HepG2 (cell line): ENCODE measurements around the gene PLXNA4. TPM values are rescaled to one million over a fixed set of nuclear protein-coding genes. Genes with fewer than 3 reads are reported as not detected.

ENCODE experiments used
- ELF4 ChIP-seq: sonication (generic); formaldehyde crosslinking; IDR thresholded peaks from 2 replicates; pipeline ENCODE4 v1.5.0; 2020; ENCODE audit warnings: missing genetic modification reagents, mild to moderate bottlenecking, moderate library complexity, borderline replicate concordance
- FOXK1 ChIP-seq: sonication (generic); formaldehyde crosslinking; IDR thresholded peaks from 2 replicates; pipeline ENCODE4 v1.4.0; 2020; ENCODE audit warnings: low read depth, missing genetic modification reagents, borderline replicate concordance
- HDAC2 ChIP-seq: sonication (generic); formaldehyde crosslinking; IDR thresholded peaks from 2 replicates; pipeline ENCODE4 v1.4.0; 2020; ENCODE audit warnings: missing genetic modification reagents
- IKZF1 ChIP-seq: fragments of 450-650 bp; IDR thresholded peaks from 2 replicates; pipeline ENCODE4 v1.7.1; 2016
- KDM6A ChIP-seq: IDR thresholded peaks from 2 replicates; pipeline ENCODE4 v1.6.1; 2016; ENCODE audit warnings: low read depth
- SMAD1 ChIP-seq: sonication (generic); formaldehyde crosslinking; IDR thresholded peaks from 2 replicates; pipeline ENCODE4 v1.4.0; 2020; ENCODE audit warnings: missing genetic modification reagents, low read depth, mild to moderate bottlenecking, borderline replicate concordance
- SRY ChIP-seq: sonication (generic); formaldehyde crosslinking; IDR thresholded peaks from 2 replicates; pipeline ENCODE4 v1.8.0; 2022; ENCODE audit warnings: mild to moderate bottlenecking, missing genetic modification reagents
- STAT5B ChIP-seq: sonication (generic); formaldehyde crosslinking; IDR thresholded peaks from 2 replicates; pipeline ENCODE4 v1.4.0; 2020; ENCODE audit warnings: missing genetic modification reagents
- TCF12 ChIP-seq, 2 experiments: fragments of 450-650 bp in 1 of 2; sonication (generic) in 1 of 2; formaldehyde crosslinking in 1 of 2; IDR thresholded peaks; 2 replicates each; pipeline versions ENCODE4 v1.6.1 to v1.8.0; 2017 to 2022; ENCODE audit warnings: antibody characterized with exemption in 1 of 2, mild to moderate bottlenecking in 1 of 2, missing genetic modification reagents in 1 of 2, moderate library complexity in 1 of 2
- ZBTB38 ChIP-seq: sonication (generic); formaldehyde crosslinking; IDR thresholded peaks from 2 replicates; pipeline ENCODE4 v1.5.1; 2020; ENCODE audit warnings: mild to moderate bottlenecking, missing genetic modification reagents
- ZNF563 ChIP-seq: sonication (generic); formaldehyde crosslinking; IDR thresholded peaks from 2 replicates; pipeline ENCODE4 v1.8.0; 2022; ENCODE audit warnings: mild to moderate bottlenecking, moderate library complexity, missing genetic modification reagents
- ZNF577 ChIP-seq: sonication (generic); formaldehyde crosslinking; IDR thresholded peaks from 2 replicates; pipeline ENCODE4 v1.4.0; 2020; ENCODE audit warnings: mild to moderate bottlenecking, low read depth, missing genetic modification reagents, borderline replicate concordance
- ZNF747 ChIP-seq: sonication (generic); formaldehyde crosslinking; IDR thresholded peaks from 2 replicates; pipeline ENCODE4 v1.8.1; 2023; ENCODE audit warnings: missing genetic modification reagents, mild to moderate bottlenecking, borderline replicate concordance
- polyA plus RNA-seq, 8 experiments: library from polyadenylated mRNA; depleted of rRNA in 3 of 8; stranded (reverse) in 7 of 8; unstranded in 1 of 8; fragments of >200 nt; fragmentation: Illumina TruSeq in 4 of 8; extraction: Trizol in 4 of 8; gene quantifications; 2 replicates each; pipeline versions ENCODE4 v1.2.1 to v1.2.3, GENCODE V29; 2011 to 2016; ENCODE audit warnings: low read depth in 4 of 8, missing spikeins in 1 of 8, mixed read lengths in 1 of 8; ENCODE audit not compliant: insufficient read depth in 1 of 8
- total RNA-seq, 5 experiments: library from RNA; depleted of rRNA; stranded (reverse); fragments of >200 nt; fragmentation: Illumina TruSeq; extraction: Trizol; gene quantifications; 2 replicates each; pipeline ENCODE4 v1.2.3, GENCODE V29; 2016; ENCODE audit warnings: low read depth in 1 of 5
- TF ChIP-seq, protein P1 (sequence below): sonication (generic); formaldehyde crosslinking; IDR thresholded peaks from 2 replicates; pipeline ENCODE4 v1.4.0; 2020; ENCODE audit warnings: mild to moderate bottlenecking, missing genetic modification reagents
- TF ChIP-seq, protein P2 (sequence below): sonication (generic); formaldehyde crosslinking; IDR thresholded peaks from 2 replicates; pipeline ENCODE4 v1.8.1; 2023; ENCODE audit warnings: mild to moderate bottlenecking, missing genetic modification reagents
- TF ChIP-seq, protein P3 (sequence below), 2 experiments: sonication (generic) in 1 of 2; formaldehyde crosslinking in 1 of 2; IDR thresholded peaks; 2 replicates each; pipeline versions ENCODE4 v1.5.1 to v1.6.1; 2011 to 2020; ENCODE audit warnings: borderline replicate concordance in 1 of 2, low read depth in 1 of 2, low read length in 1 of 2, mild to moderate bottlenecking in 1 of 2, missing genetic modification reagents in 1 of 2, moderate library complexity in 1 of 2

The PLXNA4 gene
- total and polyA plus RNA-seq, 2 of the 13 experiments (the other 11 are each of a cell fraction or from before 2014, with no cell fraction given), result 0.01 to 0.04 TPM

DNA sequence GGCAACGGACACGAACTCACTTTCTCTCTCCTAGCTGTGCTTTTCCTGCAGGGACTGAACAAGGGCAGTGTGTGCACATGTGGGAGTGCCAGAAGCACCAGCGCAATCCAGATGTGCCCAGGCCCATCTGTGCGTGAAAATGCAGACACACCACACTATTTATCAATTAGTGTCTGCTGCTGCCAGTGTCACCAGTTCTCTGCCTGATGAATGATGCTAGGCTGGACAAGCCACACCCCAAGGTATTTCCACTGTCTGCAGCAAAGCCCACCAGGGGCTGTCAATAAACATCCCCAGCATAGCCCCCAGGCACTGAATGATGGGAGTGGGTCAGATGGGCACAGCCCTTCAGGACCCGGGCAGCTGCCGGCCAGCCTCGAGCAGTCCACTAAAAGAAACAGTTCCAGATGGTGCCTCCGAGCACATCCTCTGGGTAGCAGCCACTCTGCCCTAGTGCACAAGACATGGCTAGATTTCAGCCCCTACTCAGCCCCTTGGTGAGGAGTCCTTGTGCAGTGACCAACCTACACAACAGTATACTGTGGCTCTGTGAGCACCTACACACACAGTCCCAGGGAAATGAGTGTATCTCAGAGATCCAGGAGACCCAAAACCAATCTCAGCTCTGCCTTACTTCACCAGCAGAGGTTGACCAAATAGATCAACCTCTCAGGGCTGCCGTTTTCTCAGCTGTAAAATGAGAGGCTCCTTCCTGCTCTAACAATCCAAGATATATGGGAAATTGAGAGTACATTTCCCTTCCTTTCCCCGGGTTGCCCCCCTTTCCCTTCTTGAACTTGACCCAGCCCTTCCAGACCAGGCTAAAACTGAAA, 314.7 kb downstream of the PLXNA4 start (continued):
- TF ChIP-seq, protein P1, sequence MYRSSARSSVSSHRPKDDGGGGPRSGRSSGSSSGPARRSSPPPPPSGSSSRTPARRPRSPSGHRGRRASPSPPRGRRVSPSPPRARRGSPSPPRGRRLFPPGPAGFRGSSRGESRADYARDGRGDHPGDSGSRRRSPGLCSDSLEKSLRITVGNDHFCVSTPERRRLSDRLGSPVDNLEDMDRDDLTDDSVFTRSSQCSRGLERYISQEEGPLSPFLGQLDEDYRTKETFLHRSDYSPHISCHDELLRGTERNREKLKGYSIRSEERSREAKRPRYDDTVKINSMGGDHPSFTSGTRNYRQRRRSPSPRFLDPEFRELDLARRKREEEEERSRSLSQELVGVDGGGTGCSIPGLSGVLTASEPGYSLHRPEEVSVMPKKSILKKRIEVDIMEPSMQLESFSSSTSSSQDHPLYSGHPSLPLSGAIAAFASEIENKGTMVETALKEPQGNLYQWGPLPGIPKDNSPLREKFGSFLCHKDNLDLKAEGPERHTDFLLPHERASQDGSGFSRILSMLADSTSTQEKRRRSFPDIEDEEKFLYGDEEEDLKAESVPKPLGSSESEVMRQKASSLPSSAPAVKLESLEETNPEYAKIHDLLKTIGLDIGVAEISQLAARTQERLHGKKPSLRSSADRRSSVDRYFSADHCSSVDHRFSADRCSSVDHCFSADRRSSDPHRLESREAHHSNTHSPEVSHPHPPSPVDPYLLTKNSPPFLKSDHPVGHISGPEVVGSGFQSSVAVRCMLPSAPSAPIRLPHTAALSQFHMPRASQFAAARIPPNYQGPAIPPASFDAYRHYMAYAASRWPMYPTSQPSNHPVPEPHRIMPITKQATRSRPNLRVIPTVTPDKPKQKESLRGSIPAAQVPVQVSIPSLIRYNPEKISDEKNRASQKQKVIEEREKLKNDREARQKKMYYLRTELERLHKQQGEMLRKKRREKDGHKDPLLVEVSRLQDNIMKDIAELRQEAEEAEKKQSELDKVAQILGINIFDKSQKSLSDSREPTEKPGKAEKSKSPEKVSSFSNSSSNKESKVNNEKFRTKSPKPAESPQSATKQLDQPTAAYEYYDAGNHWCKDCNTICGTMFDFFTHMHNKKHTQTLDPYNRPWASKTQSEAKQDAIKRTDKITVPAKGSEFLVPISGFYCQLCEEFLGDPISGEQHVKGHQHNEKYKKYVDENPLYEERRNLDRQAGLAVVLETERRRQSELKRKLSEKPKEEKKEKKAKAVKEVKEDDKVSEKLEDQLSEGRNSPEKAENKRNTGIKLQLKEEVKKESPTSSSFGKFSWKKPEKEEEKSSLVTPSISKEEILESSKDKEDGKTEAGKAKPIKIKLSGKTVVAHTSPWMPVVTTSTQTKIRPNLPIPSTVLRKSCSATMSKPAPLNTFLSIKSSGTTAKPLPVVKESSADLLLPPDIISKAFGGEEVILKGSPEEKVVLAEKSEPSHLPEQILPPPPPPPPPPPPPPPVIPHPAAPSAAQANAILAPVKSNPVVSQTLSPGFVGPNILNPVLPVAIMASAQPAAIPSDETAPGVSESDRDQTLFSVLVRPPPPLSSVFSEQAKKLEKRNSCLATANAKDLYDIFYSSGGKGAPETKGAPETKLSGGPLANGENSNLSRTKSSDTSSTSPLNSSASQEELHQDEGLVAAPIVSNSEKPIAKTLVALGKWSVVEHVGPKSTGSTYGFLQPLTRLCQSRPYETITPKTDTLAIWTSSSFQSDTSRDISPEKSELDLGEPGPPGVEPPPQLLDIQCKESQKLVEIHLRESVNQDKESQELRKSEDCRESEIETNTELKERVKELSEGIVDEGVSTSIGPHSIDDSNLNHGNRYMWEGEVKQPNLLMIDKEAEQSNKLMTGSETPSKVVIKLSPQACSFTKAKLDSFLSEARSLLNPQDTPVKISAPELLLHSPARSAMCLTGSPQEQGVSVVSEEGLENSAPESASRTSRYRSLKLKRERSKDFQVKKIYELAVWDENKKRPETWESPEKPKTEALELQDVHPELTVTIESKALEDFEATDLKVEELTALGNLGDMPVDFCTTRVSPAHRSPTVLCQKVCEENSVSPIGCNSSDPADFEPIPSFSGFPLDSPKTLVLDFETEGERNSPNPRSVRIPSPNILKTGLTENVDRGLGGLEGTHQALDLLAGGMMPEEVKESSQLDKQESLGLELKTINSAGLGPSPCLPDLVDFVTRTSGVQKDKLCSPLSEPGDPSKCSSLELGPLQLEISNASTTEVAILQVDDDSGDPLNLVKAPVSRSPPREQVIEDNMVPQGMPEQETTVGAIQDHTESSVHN (CRISPR knock-in tag), result no peak
- TF ChIP-seq, protein P2, sequence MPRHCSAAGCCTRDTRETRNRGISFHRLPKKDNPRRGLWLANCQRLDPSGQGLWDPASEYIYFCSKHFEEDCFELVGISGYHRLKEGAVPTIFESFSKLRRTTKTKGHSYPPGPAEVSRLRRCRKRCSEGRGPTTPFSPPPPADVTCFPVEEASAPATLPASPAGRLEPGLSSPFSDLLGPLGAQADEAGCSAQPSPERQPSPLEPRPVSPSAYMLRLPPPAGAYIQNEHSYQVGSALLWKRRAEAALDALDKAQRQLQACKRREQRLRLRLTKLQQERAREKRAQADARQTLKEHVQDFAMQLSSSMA (CRISPR knock-in tag), result no peak
- TF ChIP-seq IKZF1 (no peak), TCF12 (IDR thresholded peaks at IDR 0.05) (no peak), TCF12 (CRISPR knock-in tag; IDR thresholded peaks at IDR 0.05) (no peak), ZNF577 (CRISPR knock-in tag) (no peak), STAT5B (CRISPR knock-in tag) (no peak), HDAC2 (CRISPR knock-in tag) (no peak), ZNF747 (CRISPR knock-in tag) (no peak), ZNF563 (CRISPR knock-in tag) (no peak), SRY (CRISPR knock-in tag) (no peak), ZBTB38 (CRISPR knock-in tag) (no peak), SMAD1 (CRISPR knock-in tag) (no peak), KDM6A (CRISPR knock-in tag) (no peak), ELF4 (CRISPR knock-in tag) (no peak), FOXK1 (no peak)
- TF ChIP-seq, protein P3, sequence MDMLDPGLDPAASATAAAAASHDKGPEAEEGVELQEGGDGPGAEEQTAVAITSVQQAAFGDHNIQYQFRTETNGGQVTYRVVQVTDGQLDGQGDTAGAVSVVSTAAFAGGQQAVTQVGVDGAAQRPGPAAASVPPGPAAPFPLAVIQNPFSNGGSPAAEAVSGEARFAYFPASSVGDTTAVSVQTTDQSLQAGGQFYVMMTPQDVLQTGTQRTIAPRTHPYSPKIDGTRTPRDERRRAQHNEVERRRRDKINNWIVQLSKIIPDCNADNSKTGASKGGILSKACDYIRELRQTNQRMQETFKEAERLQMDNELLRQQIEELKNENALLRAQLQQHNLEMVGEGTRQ (IDR thresholded peaks at IDR 0.05; ENCODE audit: low read depth, low read length), result no peak
- TF ChIP-seq, protein P3 (CRISPR knock-in tag; IDR thresholded peaks at IDR 0.05; ENCODE audit: borderline replicate concordance), result no peak
